GM19395 (cell line): Measurements from ENCODE around the gene MIER1.
"Not testable (repeated sequence)": the region's sequence is repeated elsewhere in the genome, so short reads cannot be mapped to it uniquely, and the experiment has no call there.

Experiments used
- ATAC-seq: cut with Tn5 transposase; IDR thresholded peaks from one replicate; pipeline ENCODE4 v1.9.1; 2021; ENCODE audit warnings: mild to moderate bottlenecking, moderate library complexity; ENCODE audit not compliant: unreplicated experiment

Gene MIER1

DNA sequence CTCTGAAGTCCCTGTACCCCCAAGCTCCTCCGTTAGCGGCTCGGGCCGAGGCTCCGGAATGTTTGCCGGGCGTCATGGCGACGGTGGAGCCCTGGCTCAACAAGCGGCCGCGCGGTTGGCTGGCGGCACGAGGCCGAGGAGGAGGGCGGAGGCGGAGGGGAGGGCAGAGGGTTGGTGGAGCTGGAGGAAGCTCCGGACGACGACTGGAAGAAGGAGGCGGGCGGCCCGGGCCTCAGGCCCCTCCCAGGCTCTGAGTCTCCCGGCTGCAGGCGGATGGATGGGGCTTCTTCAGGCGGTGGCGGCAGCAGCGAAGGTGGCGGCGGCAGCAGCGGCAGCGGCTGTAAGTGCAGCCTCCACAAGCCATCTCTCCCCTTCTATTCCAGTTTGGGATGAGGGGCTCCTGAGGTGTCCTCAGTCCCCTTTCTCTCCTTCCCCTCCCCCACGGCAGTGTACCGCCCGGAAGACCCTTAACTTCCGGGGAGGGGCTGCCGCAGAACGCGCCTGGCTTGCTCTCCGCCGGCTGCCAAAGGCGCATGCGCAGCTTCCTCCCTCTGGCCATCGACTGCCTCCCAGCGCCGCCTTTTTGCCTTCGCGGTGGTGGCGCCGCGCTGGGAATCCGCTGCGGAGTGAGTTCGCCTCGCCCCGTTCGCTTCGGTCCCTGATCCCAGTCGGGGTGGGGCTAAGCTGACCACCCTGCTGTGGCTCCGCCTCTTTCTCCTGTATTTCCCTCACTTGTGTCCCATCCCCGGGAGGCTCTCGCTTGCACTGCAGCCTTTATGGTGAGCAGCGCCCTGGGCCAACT is at the start of gene MIER1, which contains the start of gene DNAI4:
Gene MIER1, plus strand, starts transcription at position 235 of the 802 bp plus-strand sequence. Its CDS starts 39 bp downstream, at position 274.
Gene DNAI4, minus strand, starts transcription at position 101 of the 802 bp plus-strand sequence. Its CDS starts 25 bp downstream, at position 76.
- peak; percentile 93 for ATAC-seq

DNA sequence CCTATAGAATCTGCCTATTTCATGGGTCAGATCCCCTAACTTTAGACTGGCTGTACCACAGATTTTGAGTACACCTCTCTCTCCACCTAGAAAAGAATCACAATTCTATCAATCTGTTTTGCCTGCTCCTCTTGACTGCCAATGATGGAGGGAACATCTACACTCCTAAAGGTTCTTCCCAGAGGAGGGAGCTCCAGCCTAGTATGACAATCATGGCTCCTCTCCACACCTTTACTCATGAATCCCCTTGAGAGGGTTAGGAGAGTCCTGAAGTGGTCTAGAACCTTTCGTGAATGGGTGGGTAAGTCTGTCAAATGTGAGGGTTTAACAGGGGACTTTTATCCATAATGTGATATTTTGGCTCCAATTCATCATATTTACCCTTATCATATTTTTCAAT is 48.1 kb upstream of the MIER1 start:
- no peak for ATAC-seq

DNA sequence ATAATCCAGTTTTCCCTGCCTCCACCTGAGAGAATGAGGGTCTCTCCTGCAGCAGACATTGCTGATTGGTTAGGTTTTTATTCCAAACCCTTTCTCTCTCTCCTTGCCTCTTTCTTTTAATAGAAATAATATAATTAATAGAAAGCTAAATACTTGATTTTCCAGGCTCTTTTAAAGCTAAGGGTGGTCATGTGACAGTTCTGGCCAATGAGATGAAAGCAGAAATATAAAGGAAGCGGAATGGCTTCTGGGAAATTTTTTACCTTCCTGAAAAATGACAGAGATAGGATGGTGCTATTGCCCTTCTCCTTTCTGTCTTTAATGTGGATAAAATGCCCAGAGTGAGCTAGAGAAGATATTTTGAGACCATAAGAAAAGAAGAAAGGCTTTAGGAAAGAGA is 35.8 kb upstream of the MIER1 start:
- no peak for ATAC-seq

DNA sequence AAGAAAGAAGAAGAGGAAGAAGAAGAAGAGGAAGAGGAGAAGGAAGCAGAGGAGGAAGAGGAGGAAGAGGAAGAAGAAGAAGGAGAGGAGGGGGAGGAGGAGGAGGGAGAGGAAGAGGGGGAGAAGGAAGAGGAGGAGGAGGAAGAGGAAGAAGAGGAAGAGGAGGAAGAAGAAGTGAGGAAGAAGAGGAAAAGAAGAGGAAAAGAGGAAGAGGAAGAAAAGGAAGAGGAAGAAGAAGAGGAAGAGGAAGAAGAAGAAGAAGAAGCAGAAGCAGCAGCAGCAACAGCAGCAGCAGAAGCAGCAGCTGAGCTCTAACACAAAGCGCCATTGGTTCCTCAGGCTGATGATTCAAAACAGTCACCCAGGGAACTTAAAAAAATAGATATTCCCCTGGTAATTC is 34.2 kb upstream of the MIER1 start:
- ATAC-seq, result no peak

DNA sequence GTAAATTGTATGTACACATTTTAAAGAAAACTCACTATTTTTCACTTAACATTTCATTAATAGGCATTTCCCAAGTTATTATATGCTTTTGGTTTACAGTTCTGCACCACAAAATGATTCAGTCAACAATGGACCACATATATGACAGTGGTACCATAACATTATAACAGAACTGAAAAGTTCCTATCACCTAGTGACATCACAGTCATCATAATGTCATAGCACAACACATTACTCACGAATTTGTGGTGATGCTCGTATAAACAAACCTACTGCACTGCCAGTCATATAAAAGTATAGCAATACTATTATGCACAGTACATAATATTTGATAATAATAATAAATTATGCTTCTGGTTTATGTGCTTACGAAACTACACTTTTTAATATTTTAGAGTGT is 31.1 kb upstream of the MIER1 start:
- no peak for ATAC-seq

DNA sequence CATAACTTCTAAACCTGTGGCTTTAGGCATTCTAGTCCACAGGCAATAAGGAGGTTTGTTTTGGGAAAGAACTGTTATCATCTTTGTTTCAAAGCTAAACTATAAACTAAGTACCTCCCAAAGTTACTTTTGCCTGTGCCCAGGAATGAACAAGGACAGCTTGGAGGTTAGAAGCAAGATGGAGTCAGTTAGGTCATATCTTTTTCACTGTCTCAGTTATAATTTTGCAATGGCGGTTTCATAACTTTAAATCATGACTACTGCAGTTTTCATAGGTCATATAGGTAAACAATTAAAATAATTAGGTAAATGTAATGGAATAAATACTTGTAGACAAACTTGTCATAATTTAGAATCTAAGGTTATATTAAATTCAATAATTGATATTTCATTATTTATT is 9.6 kb upstream of the MIER1 start:
- ATAC-seq, result not testable (repeated sequence)

DNA sequence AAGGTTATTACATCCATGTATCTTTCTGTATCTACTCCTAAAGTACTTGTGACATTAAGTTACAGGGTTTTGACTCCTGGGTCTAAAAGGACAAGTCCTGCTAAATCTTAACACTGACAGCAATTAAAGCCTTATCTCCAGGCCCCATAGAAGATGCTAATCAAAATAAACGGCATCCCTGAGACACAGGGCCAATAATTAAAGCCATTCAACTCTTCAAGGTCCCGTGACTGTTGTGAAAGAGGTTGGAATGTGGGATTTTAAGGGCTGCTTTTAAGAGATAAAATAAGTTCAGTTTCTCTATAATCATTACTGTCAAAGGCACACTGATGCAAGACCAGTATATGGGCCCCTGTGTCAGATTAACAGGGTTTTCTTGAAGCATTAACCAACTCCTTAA is 8.5 kb upstream of the MIER1 start:
- ATAC-seq, result no peak

DNA sequence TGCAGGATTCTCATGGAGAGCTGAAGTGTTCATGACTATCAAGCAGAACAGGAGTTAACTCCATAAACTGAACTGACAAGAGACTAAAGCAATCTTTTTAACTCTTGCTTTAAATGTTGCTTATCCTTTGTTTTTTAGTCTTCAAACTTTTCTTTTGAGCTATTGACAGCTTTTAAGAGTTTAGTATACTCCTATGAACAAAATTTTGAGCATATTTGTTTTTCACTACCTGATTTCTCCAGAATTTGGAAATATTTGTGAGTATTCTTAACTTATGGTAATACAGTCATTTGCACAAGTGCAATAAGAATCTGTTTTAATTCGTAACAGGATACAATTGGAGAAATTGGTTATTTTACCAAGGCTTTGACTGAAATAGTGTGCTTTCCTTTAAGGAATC is 7.3 kb upstream of the MIER1 start:
- no peak for ATAC-seq

DNA sequence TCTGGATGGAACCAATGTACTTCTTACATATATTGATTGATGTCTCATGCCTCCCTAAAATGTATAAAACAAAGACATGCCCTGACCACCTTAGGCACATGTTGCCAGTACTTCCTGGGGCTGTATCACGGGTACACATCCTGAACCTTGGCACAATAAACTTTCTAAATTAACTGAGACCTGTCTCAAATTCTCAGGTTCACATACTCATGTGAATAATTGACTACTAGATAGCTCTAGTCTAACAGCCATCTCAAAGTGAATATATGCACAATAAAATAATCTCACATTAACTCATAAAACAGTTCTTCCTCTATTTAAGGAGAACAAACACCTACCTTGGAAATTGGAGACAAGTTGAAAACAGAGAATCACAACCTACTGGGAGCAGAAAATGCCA is 5.7 kb upstream of the MIER1 start:
- ATAC-seq, result no peak

DNA sequence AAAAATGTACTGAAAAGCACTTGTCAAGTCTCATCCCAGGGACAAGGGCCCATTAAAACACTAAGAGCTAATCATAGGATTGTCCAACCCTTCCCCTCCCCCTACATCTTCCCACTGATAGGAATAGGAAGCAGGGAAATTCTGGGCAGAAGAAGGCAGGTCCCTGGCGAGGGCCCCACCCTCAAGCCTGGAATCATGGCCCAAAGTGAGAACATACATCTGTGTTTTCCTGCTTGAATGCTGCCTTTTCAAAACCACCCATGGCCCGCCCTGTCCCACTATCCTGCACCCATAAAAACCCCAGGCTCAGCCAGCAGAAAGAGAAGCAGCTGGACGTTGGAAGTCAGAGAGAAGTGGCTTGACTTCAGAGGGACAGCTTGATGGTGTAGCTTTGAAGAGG is 5.0 kb upstream of the MIER1 start:
- no peak for ATAC-seq

DNA sequence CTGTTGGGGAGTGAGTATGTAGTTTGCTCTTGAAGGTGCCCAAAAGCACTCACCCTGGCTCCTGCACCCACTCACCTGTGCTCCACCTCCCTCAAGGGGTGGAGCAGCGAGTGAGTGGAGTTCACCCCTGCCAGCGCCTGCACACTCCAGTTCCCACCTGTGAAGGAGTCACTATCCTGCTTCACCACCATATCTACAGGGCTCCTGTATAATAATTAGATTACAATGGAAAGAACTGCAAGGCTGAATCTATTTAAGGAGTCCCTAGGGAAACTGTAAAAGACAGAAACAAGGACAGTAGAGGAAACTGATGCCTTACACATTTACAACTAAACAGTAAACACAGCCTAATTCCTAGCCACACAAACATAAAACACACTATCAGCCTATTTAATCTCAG is 4.2 kb upstream of the MIER1 start:
- no peak for ATAC-seq

DNA sequence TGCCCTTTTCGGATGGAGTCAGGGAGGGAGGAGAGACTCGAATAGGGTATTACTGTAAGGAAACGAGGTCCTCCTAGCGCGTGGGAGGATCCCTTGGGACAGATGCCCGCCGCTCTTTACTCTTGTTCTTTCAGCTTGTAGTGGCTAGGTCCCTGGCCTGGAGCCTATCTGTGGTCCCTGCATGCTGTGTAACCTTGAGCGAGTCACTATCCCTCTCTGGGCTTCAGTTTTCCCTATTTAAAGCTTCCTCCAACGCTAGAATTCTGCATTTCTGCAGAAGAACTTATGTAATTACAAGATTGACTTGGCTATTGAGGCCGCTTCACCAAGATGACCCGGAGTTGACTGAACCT is 744 bp downstream of the MIER1 start:
- ATAC-seq, result no peak

DNA sequence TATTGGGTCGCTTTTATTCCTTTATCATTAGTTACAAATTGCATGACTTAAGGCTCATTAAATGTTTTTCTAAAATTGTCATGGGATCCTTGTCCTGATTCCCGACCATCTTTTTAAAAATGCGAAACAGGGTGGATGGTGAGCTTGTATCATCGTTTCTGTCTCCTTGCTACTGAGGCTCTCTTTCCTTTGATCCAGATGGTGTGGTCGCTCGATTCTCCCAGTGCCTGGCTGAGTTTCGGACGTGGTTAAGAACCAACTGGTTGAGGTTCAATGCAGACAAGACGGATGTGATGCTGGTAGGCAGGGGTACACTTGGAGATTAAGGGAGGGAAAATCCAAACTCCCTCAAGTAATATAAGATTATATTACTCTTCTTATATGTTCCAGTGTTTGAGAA is 1.2 kb downstream of the MIER1 start:
- ATAC-seq, result no peak

DNA sequence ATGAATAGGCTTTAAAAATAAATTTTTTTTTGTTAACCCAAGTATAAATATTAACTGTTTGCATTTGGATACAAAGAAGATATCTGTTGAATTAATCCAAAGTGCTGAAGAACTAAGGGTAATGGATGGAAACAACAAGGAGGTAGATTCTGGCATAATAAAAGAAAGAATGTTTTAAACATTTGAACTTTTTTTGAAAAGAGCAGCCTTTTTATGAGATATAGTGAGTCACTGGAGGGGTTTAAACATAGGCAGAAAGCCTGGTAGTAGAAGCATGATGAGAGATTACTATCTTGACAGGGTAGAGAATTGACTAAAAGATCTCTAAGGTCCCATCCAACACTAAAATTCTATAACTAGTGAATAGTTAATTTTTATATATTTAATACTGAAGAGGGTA is 2.7 kb downstream of the MIER1 start:
- ATAC-seq, result no peak

DNA sequence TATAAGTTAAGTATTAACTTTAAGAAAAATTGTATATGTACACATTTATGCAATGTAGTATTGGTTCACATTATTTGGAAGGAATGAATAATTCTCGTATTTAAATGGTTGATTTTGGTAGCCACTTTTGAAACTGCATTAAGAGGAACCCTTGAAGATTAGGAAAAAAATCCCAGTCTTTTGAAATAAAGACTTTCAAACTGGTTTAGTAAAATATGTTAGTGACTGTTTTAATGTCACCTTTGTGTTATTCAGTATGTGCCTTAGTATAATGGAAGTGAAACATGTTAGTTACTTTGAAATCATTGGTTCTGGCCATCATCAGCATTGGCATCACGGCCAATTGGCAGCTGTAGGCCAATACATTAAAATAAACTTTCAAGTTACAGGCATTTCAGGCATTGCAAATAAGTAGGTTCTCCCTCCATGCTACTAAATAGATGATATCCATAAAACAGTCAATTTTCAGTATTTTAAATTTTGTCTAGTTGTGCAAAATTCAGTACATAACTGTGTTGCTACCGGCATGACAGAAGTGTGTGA is 4.4 kb downstream of the MIER1 start:
- ATAC-seq, result no peak

DNA sequence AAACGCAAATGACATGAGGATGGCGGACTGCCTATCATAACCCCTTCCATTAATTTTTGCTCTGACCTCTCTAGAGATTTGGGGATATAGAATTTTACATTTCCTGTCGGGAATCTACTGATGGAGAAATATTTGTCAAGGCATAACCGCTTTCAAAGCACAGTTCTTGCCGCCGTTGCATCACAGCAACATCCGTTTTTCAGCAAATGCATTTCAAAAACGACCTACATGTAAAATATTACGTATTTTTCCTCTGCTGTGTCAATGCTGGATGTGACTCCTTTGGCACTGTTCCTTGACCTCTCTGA is 4.9 kb downstream of the MIER1 start:
- no peak for ATAC-seq

DNA sequence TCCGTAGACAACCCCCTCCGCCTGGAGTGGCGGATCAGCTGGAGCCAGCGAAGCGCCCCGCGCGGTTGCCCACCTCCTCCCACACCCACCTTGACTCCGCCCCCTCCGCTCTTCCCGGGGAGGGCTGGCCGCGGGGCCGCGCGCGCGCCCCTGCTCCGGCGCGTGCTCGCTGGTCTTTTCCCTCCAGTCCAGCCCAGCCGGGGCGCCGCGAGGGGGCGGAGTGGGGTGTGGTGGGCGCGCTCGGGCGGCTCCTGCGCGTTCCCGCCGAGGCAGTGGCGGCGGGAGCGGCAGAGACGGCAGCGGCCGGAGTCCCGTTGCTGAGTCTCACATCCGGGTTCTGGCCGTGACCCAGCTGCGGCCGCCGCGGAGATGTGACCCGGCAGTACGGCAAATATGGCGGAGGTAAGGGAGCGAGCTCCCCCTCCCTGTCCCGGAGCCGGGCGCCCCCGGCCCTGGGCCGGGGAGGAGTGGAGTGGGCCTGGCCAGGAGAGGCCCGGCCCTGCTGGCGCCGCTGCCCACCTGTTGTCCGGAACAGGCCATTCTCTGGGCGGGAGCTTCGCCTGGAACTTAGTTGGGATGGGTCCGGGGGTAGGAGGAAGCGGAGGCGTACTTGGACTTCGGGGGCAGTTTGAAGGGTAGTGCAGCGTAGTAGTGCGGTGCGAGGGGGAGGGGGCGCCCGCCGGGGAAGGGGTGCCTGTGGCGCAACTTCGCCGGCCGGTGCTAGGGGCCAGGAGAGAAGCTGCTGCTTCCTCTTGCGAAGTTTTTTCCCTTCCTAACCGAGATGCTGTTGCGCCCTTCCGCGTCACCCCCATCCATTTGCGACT is 5.4 kb downstream of the MIER1 start:
- peak; percentile 59 for ATAC-seq

DNA sequence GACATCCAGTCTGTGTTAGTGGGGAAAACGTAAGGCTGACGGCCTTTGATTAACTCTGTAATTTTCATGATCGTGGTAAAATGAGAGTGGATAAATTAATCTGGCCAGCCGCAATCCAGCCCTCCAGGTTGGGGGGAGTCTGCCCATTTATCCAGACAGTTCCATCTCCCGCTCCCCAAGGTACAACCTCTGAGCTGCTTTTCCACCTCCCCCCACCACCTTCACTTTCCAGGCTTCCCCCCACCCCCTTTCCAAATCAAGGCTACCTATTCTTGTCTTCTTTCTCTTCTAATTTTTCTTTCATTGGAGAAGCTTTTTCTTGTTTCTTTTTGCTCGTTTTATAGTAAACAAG is 6.0 kb downstream of the MIER1 start:
- no peak for ATAC-seq

DNA sequence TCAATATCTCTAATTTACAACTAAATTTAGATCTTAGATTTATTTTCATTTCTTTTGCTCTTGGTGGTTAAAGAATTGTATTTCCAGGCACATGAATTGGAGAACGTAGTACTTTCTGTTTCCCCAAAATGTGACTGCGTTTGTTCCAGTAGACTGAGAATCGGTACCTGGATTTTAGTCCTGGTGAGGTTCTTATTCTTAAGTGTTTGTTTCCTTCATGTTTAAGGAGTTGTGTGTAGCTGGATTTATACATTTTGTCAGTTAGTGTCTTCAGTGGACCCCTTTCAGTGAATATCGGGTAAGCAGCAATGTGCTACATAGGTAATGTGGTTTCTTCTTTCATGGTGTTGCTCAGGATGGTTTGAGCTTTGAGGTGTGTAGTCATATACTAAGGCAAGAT is 6.8 kb downstream of the MIER1 start:
- no peak for ATAC-seq

DNA sequence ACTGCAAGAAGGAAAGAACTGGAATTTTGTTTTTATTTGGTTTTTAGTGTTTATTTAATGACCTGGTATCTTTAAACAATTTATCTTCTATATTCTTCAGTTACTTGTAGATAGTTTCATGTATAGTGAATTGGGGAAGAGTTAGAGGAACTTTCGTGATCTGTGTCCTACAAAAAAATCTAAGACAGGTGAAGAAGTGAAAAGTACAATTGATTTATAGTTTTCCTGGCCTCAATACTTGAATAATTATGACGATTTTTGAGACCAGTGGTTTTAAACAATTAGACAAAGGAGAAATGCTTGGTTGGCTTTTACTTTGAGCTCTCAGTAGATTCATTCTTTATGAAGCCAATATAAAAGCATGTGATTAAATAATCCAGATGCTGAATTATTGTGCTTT is 7.5 kb downstream of the MIER1 start:
- ATAC-seq, result no peak

DNA sequence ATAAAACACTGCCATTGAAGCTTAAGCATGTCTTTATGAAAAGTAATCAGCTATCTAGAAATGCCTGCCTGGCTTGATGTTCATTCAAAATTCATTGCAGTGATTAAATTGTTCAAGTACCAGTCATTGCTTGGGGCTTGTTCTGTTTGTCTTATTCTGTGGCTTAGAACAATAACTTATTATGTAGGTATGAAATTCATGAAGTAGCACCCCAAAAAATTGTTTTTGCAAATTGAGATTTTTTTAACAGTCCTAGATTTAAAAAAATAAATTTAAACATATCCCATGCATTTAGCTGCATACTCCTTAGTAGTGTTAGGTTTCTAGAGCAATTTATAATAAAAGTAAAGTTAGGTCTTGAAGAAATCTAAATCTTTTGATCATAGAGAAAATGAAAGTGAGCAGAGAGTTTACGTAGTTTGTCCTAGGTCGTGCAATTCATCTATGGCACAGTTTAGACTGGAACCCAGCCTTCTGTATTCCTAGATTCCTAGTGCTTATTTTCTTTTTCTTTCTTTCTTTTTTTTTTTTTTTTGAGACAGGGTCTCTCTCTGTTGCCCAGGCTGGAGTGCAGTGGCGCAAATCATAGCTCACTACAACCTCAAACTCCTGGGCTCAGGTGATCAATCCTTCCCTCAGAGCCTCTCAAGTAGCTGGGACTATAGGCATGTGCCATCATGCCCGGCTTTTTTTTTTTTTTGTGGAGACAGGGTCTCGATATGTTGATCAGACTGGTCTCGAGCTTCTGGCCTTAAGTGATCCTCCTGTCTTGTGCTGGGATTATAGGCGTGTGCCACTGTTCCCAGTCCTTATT is 9.3 kb downstream of the MIER1 start:
- no peak for ATAC-seq
